Sigmoid colon (tissue), 7 donors: Measurements from ENCODE around the gene HOXA2. TPM values are rescaled to one million over a fixed set of nuclear protein-coding genes. Genes with fewer than 3 reads are reported as not detected.

Experiments used
- DNase-seq: peaks from one replicate; pipeline ENCODE4 v3.0.0-alpha.2; 2019
- H3K27ac ChIP-seq, 4 donors: fragments of 200-600 bp; sonication (generic); one replicate each; pipeline ENCODE4 v1.5.1; 2016 to 2019; ENCODE audit warnings: mild to moderate bottlenecking in 1 of 4
- H3K27me3 ChIP-seq, 3 donors: fragments of 200-600 bp; sonication (generic); one replicate each; pipeline ENCODE4 v1.5.1; 2019; ENCODE audit warnings: mild to moderate bottlenecking in 1 of 3
- H3K36me3 ChIP-seq, 4 donors: fragments of 200-600 bp; sonication (generic); one replicate each; pipeline ENCODE4 v1.5.1; 2016 to 2019
- H3K4me1 ChIP-seq, 4 donors: fragments of 200-600 bp; sonication (generic); one replicate each; pipeline ENCODE4 v1.5.1; 2017 to 2019
- H3K4me3 ChIP-seq, 4 donors: fragments of 200-600 bp; sonication (generic); one replicate each; pipeline ENCODE4 v1.5.1; 2017 to 2019; ENCODE audit warnings: mild to moderate bottlenecking in 2 of 4, moderate library complexity in 1 of 4
- H3K9me3 ChIP-seq, 4 donors: fragments of 200-600 bp in 3 of 4; sonication (generic) in 3 of 4; one replicate each; pipeline versions ENCODE4 v1.5.1 to v1.6.1; 2013 to 2019
- EP300 ChIP-seq, 4 donors: sonication (generic); formaldehyde crosslinking; IDR thresholded peaks; one replicate each; pipeline ENCODE4 v1.6.1; 2017; ENCODE audit warnings: antibody characterized with exemption in 4 of 4
- POLR2A ChIP-seq, 2 donors: fragments of 450-650 bp; IDR thresholded peaks; one replicate each; pipeline ENCODE4 v1.6.1; 2016; ENCODE audit warnings: antibody characterized with exemption in 2 of 2, mild to moderate bottlenecking in 2 of 2, moderate library complexity in 2 of 2
- POLR2AphosphoS5 ChIP-seq, 4 donors: sonication (generic); formaldehyde crosslinking; IDR thresholded peaks; one replicate each; pipeline ENCODE4 v1.6.1; 2017; ENCODE audit warnings: antibody characterized with exemption in 4 of 4
- WGBS, 2 donors: extraction: QIAGEN DNeasy Blood & Tissue Kit; methylation state at CpG; one replicate each; pipeline ENCODE4 v1.1.7; 2013; 5-methylcytosine and 5-hydroxymethylcytosine counted together
- intact Hi-C: fragments of 100-400 bp; cut with DNase I; formaldehyde crosslinking; loops from one replicate; pipeline ENCODE4 v1.15.1; 2023
- polyA plus RNA-seq, 3 donors: library from polyadenylated mRNA; stranded (reverse); fragments of 200-250 nt; gene quantifications; one replicate each; pipeline ENCODE4 v1.2.3, GENCODE V29; 2013
- total RNA-seq, 4 donors: library from RNA; depleted of rRNA; stranded (reverse); fragments of >200 nt; gene quantifications; one replicate each; pipeline ENCODE4 v1.1.0, GENCODE V29; 2016
- TF ChIP-seq, protein P1 (sequence below), 4 experiments: fragments of 450-650 bp in 3 of 4; fragments of 200-600 bp in 1 of 4; IDR thresholded peaks; one replicate each; pipeline ENCODE4 v1.5.1; 2016 to 2019; ENCODE audit warnings: antibody characterized with exemption in 4 of 4, mild to moderate bottlenecking in 3 of 4, moderate library complexity in 2 of 4
- donor health status: healthy with polysubstance abuse.
- donor health status: Bipolar disorder and iron deficiency.
- donor health status: healthy.

HOXA2 gene
- total and polyA plus RNA-seq, 7 donors: 0.60 to 4.3 (median 1.9) TPM

DNA sequence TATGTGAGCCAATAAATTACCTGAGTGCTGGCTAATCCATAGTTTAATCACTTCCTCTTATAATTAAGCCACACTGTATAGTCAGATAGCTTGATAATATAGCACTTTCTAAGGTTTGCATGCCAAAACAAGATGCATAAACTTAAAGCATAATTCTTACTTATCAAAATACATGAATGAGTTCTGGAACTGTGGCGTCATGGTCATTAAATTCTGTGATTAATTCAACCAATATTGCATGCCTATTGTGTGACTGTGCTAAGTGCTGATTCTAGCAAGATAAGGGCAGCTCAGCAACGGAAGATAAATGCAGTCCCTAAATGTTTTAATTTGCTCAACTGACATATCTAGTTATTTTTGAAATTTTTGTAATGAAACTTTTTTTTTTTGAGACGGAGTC, 36.3 kb downstream of the HOXA2 start:
- H3K4me1 ChIP-seq: no peaks in the 10 kb centered on the region
- H3K27me3 ChIP-seq: no peaks in the 10 kb centered on the region
- DNase-seq: no peak
- WGBS, 2 donors: 92 to 93% methylated on average over 3 of the region's 3 CpGs
- H3K27ac ChIP-seq: no peak overlapping the region
- TF ChIP-seq POLR2AphosphoS5 (IDR thresholded peaks at IDR 0.05) (no peak), EP300 (IDR thresholded peaks at IDR 0.05) (no peak), POLR2A (IDR thresholded peaks at IDR 0.05) (no peak)
- TF ChIP-seq, protein P1, sequence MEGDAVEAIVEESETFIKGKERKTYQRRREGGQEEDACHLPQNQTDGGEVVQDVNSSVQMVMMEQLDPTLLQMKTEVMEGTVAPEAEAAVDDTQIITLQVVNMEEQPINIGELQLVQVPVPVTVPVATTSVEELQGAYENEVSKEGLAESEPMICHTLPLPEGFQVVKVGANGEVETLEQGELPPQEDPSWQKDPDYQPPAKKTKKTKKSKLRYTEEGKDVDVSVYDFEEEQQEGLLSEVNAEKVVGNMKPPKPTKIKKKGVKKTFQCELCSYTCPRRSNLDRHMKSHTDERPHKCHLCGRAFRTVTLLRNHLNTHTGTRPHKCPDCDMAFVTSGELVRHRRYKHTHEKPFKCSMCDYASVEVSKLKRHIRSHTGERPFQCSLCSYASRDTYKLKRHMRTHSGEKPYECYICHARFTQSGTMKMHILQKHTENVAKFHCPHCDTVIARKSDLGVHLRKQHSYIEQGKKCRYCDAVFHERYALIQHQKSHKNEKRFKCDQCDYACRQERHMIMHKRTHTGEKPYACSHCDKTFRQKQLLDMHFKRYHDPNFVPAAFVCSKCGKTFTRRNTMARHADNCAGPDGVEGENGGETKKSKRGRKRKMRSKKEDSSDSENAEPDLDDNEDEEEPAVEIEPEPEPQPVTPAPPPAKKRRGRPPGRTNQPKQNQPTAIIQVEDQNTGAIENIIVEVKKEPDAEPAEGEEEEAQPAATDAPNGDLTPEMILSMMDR (IDR thresholded peaks at IDR 0.05): no peak
- intact Hi-C loops: no loop called here
- H3K9me3 ChIP-seq: no peaks in the 10 kb centered on the region
- no peaks in the 10 kb centered on the region for H3K36me3 ChIP-seq
- H3K4me3 ChIP-seq: no peak overlapping the region

DNA sequence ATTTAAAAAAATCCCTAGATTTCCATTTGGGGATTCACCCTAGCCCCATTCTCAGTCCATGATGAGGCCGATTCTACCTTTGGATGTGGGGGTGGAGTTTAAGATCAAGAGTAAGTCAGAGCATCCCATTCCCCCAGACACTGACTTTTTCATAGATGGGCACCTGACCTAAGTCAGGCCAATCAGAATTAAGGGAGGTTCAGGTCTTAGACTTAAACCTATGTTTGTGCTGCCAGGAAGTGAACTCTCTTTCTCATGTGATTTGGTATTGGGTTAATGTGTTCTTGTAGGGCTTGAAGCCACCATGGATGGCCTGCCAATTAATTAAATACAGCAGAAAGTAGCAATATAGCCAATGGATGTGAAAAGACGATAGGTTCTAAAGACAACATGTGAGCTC, 36.8 kb downstream of the HOXA2 start:
- no peaks in the 10 kb centered on the region for H3K36me3 ChIP-seq
- no peaks in the 10 kb centered on the region for H3K9me3 ChIP-seq
- no peaks in the 10 kb centered on the region for H3K27me3 ChIP-seq
- 92 to 94% methylated on average over 2 of the region's 2 CpGs for WGBS, 2 donors
- no peak for DNase-seq
- intact Hi-C loops: no loop called here
- no peak overlapping the region for H3K27ac ChIP-seq
- TF ChIP-seq POLR2A (IDR thresholded peaks at IDR 0.05) (no peak), EP300 (IDR thresholded peaks at IDR 0.05) (no peak), POLR2AphosphoS5 (IDR thresholded peaks at IDR 0.05) (no peak)
- TF ChIP-seq, protein P1 (IDR thresholded peaks at IDR 0.05): no peak
- H3K4me1 ChIP-seq: no peaks in the 10 kb centered on the region
- no peak overlapping the region for H3K4me3 ChIP-seq

DNA sequence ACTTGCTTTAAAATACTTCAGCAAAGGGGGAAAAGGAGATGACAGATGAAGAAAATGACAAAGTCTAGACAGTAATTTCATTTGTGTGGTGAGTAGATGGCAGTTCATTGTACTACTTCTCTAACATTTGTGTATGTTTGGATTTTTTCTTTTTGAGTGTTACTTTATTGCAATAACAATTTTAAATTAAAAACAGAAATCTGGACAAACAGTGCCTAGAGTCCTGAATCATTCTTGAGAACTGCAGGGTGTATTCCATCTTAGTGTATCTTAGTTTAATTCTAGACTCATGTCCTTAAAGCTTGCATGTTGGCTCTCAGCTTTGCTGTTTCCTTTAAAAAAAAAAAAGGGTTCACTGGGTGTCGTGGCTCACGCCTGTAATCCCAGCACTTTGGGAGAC, 37.8 kb downstream of the HOXA2 start:
- Histone ChIP-seq H3K27me3 (no peaks in the 10 kb centered on the region), H3K4me3 (no peak overlapping the region), H3K27ac (no peak overlapping the region), H3K36me3 (no peaks in the 10 kb centered on the region), H3K4me1 (no peaks in the 10 kb centered on the region), H3K9me3 (no peaks in the 10 kb centered on the region)
- intact Hi-C loops: no loop called here
- no peak for DNase-seq
- WGBS, 2 donors: 88 to 92% methylated on average over 2 of the region's 2 CpGs
- TF ChIP-seq EP300 (IDR thresholded peaks at IDR 0.05) (no peak), POLR2A (IDR thresholded peaks at IDR 0.05) (no peak), POLR2AphosphoS5 (IDR thresholded peaks at IDR 0.05) (no peak)
- TF ChIP-seq, protein P1 (IDR thresholded peaks at IDR 0.05): no peak

DNA sequence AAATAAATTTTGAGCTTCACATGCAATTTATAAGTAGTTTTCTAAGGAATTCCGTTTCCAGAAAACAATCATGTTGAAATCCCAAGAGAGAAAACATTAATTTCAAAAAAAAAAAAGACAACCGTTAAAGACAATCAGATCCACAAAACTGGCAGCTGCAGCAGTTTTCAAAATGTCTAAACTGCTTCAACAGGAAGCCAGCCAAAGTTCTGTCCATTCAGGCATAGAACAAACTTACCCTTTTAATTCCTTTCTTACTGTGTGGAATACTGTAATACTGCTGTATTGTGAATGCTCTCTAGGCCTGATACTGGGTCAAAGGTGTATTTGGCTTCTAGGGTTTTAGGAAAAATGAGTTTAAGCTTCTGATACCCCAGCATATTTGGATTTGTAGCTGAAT, 38.3 kb downstream of the HOXA2 start:
- no peaks in the 10 kb centered on the region for H3K36me3 ChIP-seq
- no peaks in the 10 kb centered on the region for H3K9me3 ChIP-seq
- TF ChIP-seq POLR2A (IDR thresholded peaks at IDR 0.05) (no peak), EP300 (IDR thresholded peaks at IDR 0.05) (no peak)
- TF ChIP-seq, protein P1 (IDR thresholded peaks at IDR 0.05): no peak
- intact Hi-C loops: no loop called here
- H3K27ac ChIP-seq: no peak overlapping the region
- no peaks in the 10 kb centered on the region for H3K27me3 ChIP-seq
- H3K4me1 ChIP-seq: no peaks in the 10 kb centered on the region
- no peak overlapping the region for H3K4me3 ChIP-seq
- WGBS, 2 donors: 43 to 44% methylated on average over 2 of the region's 2 CpGs
- DNase-seq: no peak

DNA sequence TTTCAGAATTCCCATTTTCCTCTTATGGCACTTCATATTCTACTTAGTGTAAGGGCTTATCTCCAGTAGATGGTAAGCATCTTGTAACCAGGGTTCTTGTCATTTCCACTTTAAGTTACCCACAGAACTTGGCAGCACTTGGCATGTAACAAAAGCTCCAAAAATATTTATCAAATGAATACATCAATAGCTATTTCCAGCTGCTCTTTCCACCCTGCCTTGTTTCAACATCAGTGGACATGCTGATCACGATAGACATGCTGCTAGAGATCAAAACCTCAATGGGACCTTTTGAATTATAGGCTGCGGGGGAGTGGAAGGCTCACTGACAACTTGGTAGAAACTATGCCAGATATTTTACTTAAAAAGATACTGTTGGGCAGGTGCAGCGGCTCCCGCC, 39.5 kb downstream of the HOXA2 start:
- Histone ChIP-seq H3K27me3 (no peaks in the 10 kb centered on the region), H3K27ac (no peak overlapping the region), H3K4me3 (no peak overlapping the region), H3K9me3 (no peaks in the 10 kb centered on the region), H3K4me1 (no peaks in the 10 kb centered on the region), H3K36me3 (no peaks in the 10 kb centered on the region)
- no peak for DNase-seq
- intact Hi-C loops: no loop called here
- TF ChIP-seq POLR2A (IDR thresholded peaks at IDR 0.05): no peak
- no peak for TF ChIP-seq EP300 (IDR thresholded peaks at IDR 0.05)
- TF ChIP-seq, protein P1 (IDR thresholded peaks at IDR 0.05): no peak
- TF ChIP-seq POLR2AphosphoS5 (IDR thresholded peaks at IDR 0.05): no peak
- WGBS, 2 donors: 97% methylated on average over 4 of the region's 4 CpGs
